Karpas-422 (cell line): ENCODE data around the gene ZNF473. TPM values are rescaled to one million over a fixed set of nuclear protein-coding genes. Genes with fewer than 3 reads are reported as not detected.
A peak's percentile ranks its signal among the peaks of the same experiment; 100 is the strongest.

ENCODE experiments used
- DNase-seq: peaks from one replicate; pipeline ENCODE4 v3.0.0-alpha.2; 2015
- H2AFZ ChIP-seq: fragments of 200-600 bp; sonication (generic); 2 replicates; pipeline ENCODE4 v1.6.1; 2014; ENCODE audit warnings: antibody characterized with exemption, low read length, mixed read lengths
- H3K27ac ChIP-seq: fragments of 200-600 bp; sonication (generic); 2 replicates; pipeline ENCODE4 v1.5.1; 2014; ENCODE audit warnings: mild to moderate bottlenecking, low read length, moderate library complexity
- H3K27me3 ChIP-seq: fragments of 200-600 bp; sonication (generic); 2 replicates; pipeline ENCODE4 v1.6.1; 2014; ENCODE audit warnings: low read length, mixed read lengths
- H3K36me3 ChIP-seq: fragments of 200-600 bp; sonication (generic); 2 replicates; pipeline ENCODE4 v1.6.1; 2014; ENCODE audit warnings: low read length, mixed read lengths; ENCODE audit not compliant: insufficient read depth
- H3K4me1 ChIP-seq: fragments of 200-600 bp; sonication (generic); 2 replicates; pipeline ENCODE4 v1.6.1; 2014; ENCODE audit warnings: mild to moderate bottlenecking, low read length, mixed read lengths
- H3K4me2 ChIP-seq: fragments of 200-600 bp; sonication (generic); 2 replicates; pipeline ENCODE4 v1.6.1; 2014; ENCODE audit warnings: low read length, low read depth, mild to moderate bottlenecking; ENCODE audit not compliant: poor library complexity, severe bottlenecking
- H3K4me3 ChIP-seq: fragments of 200-600 bp; sonication (generic); 2 replicates; pipeline ENCODE4 v1.5.1; 2014; ENCODE audit warnings: mild to moderate bottlenecking, antibody characterized with exemption, low read length, mixed read lengths
- H3K79me2 ChIP-seq: fragments of 200-600 bp; sonication (generic); 2 replicates; pipeline ENCODE4 v1.6.1; 2014; ENCODE audit warnings: mild to moderate bottlenecking, low read length, mixed read lengths
- H3K9ac ChIP-seq: fragments of 200-600 bp; sonication (generic); 2 replicates; pipeline ENCODE4 v1.6.0; 2014; ENCODE audit warnings: low read length
- H3K9me2 ChIP-seq: fragments of 200-600 bp; sonication (generic), shearing (Covaris generic); replicated peaks from 2 replicates; pipeline ENCODE4 v1.6.0; 2014; ENCODE audit warnings: mild to moderate bottlenecking, low read length, moderate library complexity; ENCODE audit not compliant: insufficient read depth
- H3K9me3 ChIP-seq: fragments of 300-700, 200-600 bp; sonication (generic); 2 replicates; pipeline ENCODE4 v1.6.1; 2014; ENCODE audit warnings: low read length, mixed read lengths
- H4K20me1 ChIP-seq: fragments of 200-600 bp; sonication (generic); 2 replicates; pipeline ENCODE4 v1.6.1; 2014; ENCODE audit warnings: mild to moderate bottlenecking, antibody characterized with exemption, low read length, low read depth; ENCODE audit not compliant: insufficient read depth
- total RNA-seq: library from RNA; depleted of rRNA; stranded (reverse); fragments of >200 nt; shearing (Covaris generic); gene quantifications from 2 replicates; pipeline ENCODE4 v1.2.3, GENCODE V29; 2014; ENCODE audit warnings: low replicate concordance

ZNF473 gene
- total RNA-seq, 1 experiment from 2014 or later = 24.1 TPM

DNA sequence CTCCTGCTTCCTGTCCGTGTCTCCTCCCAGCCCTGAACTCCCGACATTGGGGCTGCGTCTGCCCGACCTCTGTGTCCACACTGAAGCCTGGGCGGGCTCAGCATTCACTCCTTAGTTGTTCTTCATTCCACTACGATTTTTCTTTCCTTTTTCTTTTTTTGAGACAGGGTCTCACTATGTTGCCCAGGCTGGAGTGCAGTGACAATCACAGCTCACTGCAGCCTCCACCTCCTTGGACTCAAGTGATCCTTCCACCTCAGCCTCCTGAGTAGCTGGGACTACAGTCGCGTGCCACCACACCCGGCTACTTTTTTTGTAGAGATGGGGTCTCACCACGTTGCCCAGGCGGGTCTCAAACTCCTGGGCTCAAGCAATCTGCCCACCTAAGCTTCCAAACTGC is 41.3 kb upstream of the ZNF473 start:
- Histone ChIP-seq H3K36me3 (no peaks in the 10 kb centered on the region), H3K79me2 (no peaks in the 10 kb centered on the region), H2AFZ (no peak overlapping the region), H4K20me1 (peaks cover 22% of the 10 kb centered on the region), H3K27me3 (no peaks in the 10 kb centered on the region), H3K9ac (no peak overlapping the region), H3K9me3 (no peaks in the 10 kb centered on the region), H3K4me1 (no peaks in the 10 kb centered on the region), H3K4me3 (no peak overlapping the region), H3K9me2 (no peaks in the 10 kb centered on the region), H3K4me2 (no peak overlapping the region), H3K27ac (no peak overlapping the region)
- no peak for DNase-seq

DNA sequence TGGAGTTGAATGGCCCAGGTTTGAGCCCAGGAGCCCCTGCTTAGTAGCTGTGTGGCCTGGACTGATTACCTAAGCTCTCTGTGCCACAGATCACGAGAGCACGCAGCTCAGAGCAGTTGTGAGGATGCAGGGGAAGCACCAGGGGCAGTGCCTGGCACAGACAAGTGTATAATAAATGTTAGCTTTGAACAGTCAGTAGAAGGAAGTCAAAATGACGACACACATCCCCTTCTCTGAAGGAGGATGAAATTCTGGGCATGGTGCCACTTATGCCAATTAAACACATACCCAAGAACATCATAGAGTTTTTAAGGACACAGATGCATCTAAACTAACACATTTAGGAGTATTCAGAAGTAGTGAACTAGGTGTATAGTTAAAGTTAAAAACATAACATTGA is 39.9 kb upstream of the ZNF473 start:
- no peaks in the 10 kb centered on the region for H3K27me3 ChIP-seq
- H3K9me3 ChIP-seq = no peaks in the 10 kb centered on the region
- no peaks in the 10 kb centered on the region for H3K36me3 ChIP-seq
- H3K27ac ChIP-seq = no peak overlapping the region
- H3K79me2 ChIP-seq = no peaks in the 10 kb centered on the region
- H3K4me1 ChIP-seq = no peaks in the 10 kb centered on the region
- no peak overlapping the region for H3K9ac ChIP-seq
- DNase-seq = no peak
- H3K4me2 ChIP-seq = no peak overlapping the region
- no peak overlapping the region for H3K4me3 ChIP-seq
- H3K9me2 ChIP-seq = no peaks in the 10 kb centered on the region
- H2AFZ ChIP-seq = no peak overlapping the region
- H4K20me1 ChIP-seq = peaks cover 22% of the 10 kb centered on the region

DNA sequence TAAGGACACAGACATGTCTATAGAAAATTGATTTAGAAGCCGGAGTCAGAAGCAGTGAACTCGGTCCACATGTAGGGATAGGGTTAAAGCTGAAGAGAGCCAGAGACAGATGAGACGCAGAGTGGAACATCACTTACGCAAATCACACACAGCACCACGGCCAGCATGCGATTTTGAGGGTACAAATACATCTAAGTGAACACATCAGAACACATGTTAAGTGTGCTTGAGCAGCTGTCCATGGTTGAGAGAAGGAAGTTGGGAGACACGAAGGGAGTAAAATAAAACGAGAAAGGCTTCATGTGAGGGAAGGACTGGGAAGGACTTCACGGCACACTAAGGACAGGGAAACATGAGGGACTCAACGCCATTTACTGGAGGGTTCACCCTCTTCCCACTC is 39.5 kb upstream of the ZNF473 start:
- Histone ChIP-seq H3K79me2 (no peaks in the 10 kb centered on the region), H3K4me3 (no peak overlapping the region), H3K27ac (no peak overlapping the region), H3K36me3 (no peaks in the 10 kb centered on the region), H3K27me3 (no peaks in the 10 kb centered on the region), H3K9me3 (no peaks in the 10 kb centered on the region), H3K9ac (no peak overlapping the region), H3K4me2 (no peak overlapping the region), H3K4me1 (no peaks in the 10 kb centered on the region), H2AFZ (no peak overlapping the region), H3K9me2 (no peaks in the 10 kb centered on the region), H4K20me1 (peaks cover 22% of the 10 kb centered on the region)
- DNase-seq = no peak

DNA sequence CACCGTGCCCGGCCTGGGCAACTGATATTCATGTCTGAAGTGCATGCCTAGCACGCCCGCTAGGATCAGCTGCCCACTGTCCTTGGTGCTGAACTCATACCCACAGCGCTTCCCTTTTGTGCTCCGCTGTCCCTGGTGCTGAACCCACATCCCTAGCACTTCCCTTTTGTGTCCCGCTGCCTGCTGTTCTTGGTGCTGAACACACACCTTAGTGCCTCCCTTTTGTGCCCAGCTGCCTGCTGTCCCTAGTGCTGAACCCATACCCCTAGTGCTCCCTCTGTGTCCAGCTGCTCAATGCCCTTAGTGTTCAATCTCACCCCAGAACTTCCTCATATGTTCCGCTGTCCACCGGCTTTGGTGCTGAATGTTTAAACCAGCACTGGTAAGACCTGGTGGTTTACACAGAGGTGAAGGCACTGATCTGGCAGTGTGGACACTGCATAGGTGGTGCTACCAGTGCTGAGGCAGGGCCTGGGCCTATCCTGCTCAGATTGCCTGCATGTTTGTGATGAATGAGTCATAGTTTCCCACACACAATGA is 38.6 kb upstream of the ZNF473 start:
- Histone ChIP-seq H2AFZ (no peak overlapping the region), H3K9me3 (no peaks in the 10 kb centered on the region), H3K4me1 (no peaks in the 10 kb centered on the region), H3K27me3 (no peaks in the 10 kb centered on the region), H3K9ac (no peak overlapping the region), H3K4me3 (no peak overlapping the region), H3K9me2 (no peaks in the 10 kb centered on the region), H3K36me3 (peaks cover 5% of the 10 kb centered on the region; the same call in 1 of the 2 replicates), H3K79me2 (no peaks in the 10 kb centered on the region), H3K4me2 (no peak overlapping the region), H3K27ac (no peak overlapping the region), H4K20me1 (peaks cover 22% of the 10 kb centered on the region)
- DNase-seq = peak; percentile 100

- H4K20me1 ChIP-seq = peaks cover 22% of the 10 kb centered on the region
- no peaks in the 10 kb centered on the region for H3K9me3 ChIP-seq
- H3K4me1 ChIP-seq = no peaks in the 10 kb centered on the region
- H3K9ac ChIP-seq = no peak overlapping the region
- H3K36me3 ChIP-seq = peaks cover 12% of the 10 kb centered on the region; the same call in 1 of the 2 replicates
- no peaks in the 10 kb centered on the region for H3K79me2 ChIP-seq
- no peak overlapping the region for H3K27ac ChIP-seq
- no peak for DNase-seq
- H3K27me3 ChIP-seq = no peaks in the 10 kb centered on the region
- H2AFZ ChIP-seq = no peak overlapping the region
- no peak overlapping the region for H3K4me2 ChIP-seq
- H3K4me3 ChIP-seq = no peak overlapping the region
- H3K9me2 ChIP-seq = no peaks in the 10 kb centered on the region
Observed at GRCh38 chr19:49988007-49988406, 37.8 kb upstream of the ZNF473 start.

DNA sequence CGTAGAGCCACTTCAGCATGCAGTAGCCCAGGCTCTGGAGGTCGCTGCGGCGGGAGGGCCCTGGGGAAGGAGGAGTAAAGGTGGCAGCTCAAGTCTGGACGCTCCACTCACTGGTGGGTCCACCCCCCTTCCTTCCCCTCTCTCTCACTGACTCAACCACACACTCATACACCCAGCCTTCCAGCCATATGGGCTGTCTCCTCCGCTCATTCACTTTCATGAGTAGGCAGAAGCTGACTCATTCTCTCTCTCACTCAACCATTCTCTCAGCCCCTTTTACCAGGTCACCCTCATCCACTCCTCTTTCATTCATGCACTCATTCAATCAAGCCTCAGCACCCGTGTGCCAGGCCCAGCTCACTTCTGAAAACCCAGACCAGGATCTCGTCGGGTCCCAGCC is 37.4 kb upstream of the ZNF473 start:
- H3K4me2 ChIP-seq = no peak overlapping the region
- no peak overlapping the region for H2AFZ ChIP-seq
- H3K9ac ChIP-seq = no peak overlapping the region
- H3K4me3 ChIP-seq = no peak overlapping the region
- H3K27ac ChIP-seq = no peak overlapping the region
- H3K9me3 ChIP-seq = no peaks in the 10 kb centered on the region
- H3K9me2 ChIP-seq = no peaks in the 10 kb centered on the region
- H4K20me1 ChIP-seq = peaks cover 19% of the 10 kb centered on the region
- no peaks in the 10 kb centered on the region for H3K4me1 ChIP-seq
- no peaks in the 10 kb centered on the region for H3K27me3 ChIP-seq
- no peak for DNase-seq
- no peaks in the 10 kb centered on the region for H3K79me2 ChIP-seq
- peaks cover 15% of the 10 kb centered on the region; the same call in 1 of the 2 replicates for H3K36me3 ChIP-seq

GRCh38 chr19:49997709-49998108 is 28.1 kb upstream of the ZNF473 start:
- H3K27me3 ChIP-seq = no peaks in the 10 kb centered on the region
- H3K27ac ChIP-seq = no peak overlapping the region
- peaks cover 20% of the 10 kb centered on the region; the same call in 1 of the 2 replicates for H3K36me3 ChIP-seq
- H4K20me1 ChIP-seq = 0 out of 2 replicates have a peak, but pooled peaks cover 8% of the 10 kb centered on the region
- no peak overlapping the region for H2AFZ ChIP-seq
- H3K9me3 ChIP-seq = no peaks in the 10 kb centered on the region
- no peak overlapping the region for H3K9ac ChIP-seq
- no peak overlapping the region for H3K4me3 ChIP-seq
- H3K4me2 ChIP-seq = no peak overlapping the region
- H3K9me2 ChIP-seq = no peaks in the 10 kb centered on the region
- no peaks in the 10 kb centered on the region for H3K4me1 ChIP-seq
- peak; percentile 84 for DNase-seq
- H3K79me2 ChIP-seq = no peaks in the 10 kb centered on the region

DNA sequence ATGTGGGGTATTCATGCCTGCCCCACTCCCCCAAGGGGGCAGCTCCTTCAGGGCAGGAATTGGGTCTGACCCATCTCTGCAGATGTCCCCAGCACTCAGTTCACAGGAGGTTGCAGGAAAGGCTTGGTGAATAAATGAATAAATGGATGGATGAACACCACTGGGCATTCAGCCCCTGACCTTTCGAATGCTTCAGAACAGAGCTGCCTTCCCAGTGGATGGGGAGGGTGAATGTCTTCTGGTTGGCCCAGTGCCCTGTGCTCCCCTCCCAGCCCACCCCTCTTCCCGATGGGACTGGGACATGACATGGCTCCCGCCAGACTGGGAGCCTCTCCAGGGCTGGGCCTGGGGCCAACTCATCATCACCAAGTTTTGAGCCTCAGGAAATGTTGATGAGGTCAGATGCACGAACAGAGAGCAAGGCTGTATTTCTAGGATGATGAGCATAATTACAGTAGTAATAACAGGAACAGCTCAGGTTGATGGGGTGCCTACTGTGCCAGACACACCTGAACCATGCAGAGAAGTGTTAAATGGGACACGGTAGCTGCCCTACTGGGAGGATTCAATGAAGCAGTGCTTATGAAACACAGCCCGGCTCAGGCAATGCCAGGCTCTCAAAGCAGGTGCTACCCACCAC is 26.3 kb upstream of the ZNF473 start:
- Histone ChIP-seq H3K4me3 (no peak overlapping the region), H3K9me3 (no peaks in the 10 kb centered on the region), H3K9me2 (no peaks in the 10 kb centered on the region), H3K27ac (no peak overlapping the region), H3K36me3 (peaks cover 14% of the 10 kb centered on the region; the same call in 1 of the 2 replicates), H3K79me2 (no peaks in the 10 kb centered on the region), H3K9ac (no peak overlapping the region), H3K27me3 (no peaks in the 10 kb centered on the region), H3K4me2 (no peak overlapping the region), H4K20me1 (0 out of 2 replicates have a peak, but pooled peaks cover 8% of the 10 kb centered on the region), H3K4me1 (no peaks in the 10 kb centered on the region), H2AFZ (no peak overlapping the region)
- no peak for DNase-seq
